Endothelial cell of umbilical vein (primary cell): Measurements from ENCODE around the gene SERINC2. TPM values are rescaled to one million over a fixed set of nuclear protein-coding genes. Genes with fewer than 3 reads are reported as not detected.

Experiments
- BruUV-seq: library from RNA; stranded (reverse); fragments of 400-500 nt; replicated peaks from 2 replicates; lab custom pipeline; 2021; lab: Mats Ljungman, UMichigan
- CTCF ChIA-PET: fragments of 300-600, 350-600 bp; sonication (Branson Sonifier 250); formaldehyde crosslinking; loops from one replicate; lab custom pipeline; 2021; ENCODE audit warnings: antibody characterized with exemption, inconsistent platforms; lab: Charles Lee
- POLR2A ChIA-PET: fragments of 300-600, 350-600 bp; sonication (Branson Sonifier 250); formaldehyde crosslinking; loops from one replicate; lab custom pipeline; 2021; ENCODE audit warnings: antibody characterized with exemption, inconsistent platforms; lab: Charles Lee
- DNase-seq: peaks from one replicate; pipeline ENCODE4 v3.0.0-alpha.2; 2011; ENCODE audit warnings: low read depth, low spot score
- FAIRE-seq: peaks from 2 replicates; lab custom pipeline; 2011; peaks lifted over from hg19 to GRCh38; lab: Jason Lieb, UNC
- H2AFZ ChIP-seq: 2 replicates; pipeline ENCODE4 v1.6.0; 2012; ENCODE audit warnings: low read depth, low read length, control low read depth, inconsistent platforms
- H3K27ac ChIP-seq: 2 replicates; pipeline ENCODE4 v1.5.1; 2011; ENCODE audit warnings: low read depth, mild to moderate bottlenecking, control low read depth, low read length, moderate library complexity; ENCODE audit not compliant: insufficient read depth
- H3K27me3 ChIP-seq, 2 experiments: 2 replicates each; pipeline versions ENCODE4 v1.6.0 to v1.6.1; 2011; ENCODE audit warnings: low read length in 2 of 2, mixed read lengths in 1 of 2; ENCODE audit not compliant: control insufficient read depth in 2 of 2, insufficient read depth in 2 of 2
- H3K36me3 ChIP-seq, 2 experiments: 2 replicates in 1 of 2; 3 replicates in 1 of 2; pipeline ENCODE4 v1.5.1; 2011; ENCODE audit warnings: low read length in 2 of 2, mild to moderate bottlenecking in 1 of 2, moderate library complexity in 1 of 2; ENCODE audit not compliant: control insufficient read depth in 2 of 2, insufficient read depth in 2 of 2; ENCODE audit errors: extremely low read depth in 1 of 2
- H3K4me1 ChIP-seq: 3 replicates; pipeline ENCODE4 v1.5.1; 2011; ENCODE audit warnings: mild to moderate bottlenecking, low read length; ENCODE audit not compliant: control insufficient read depth, insufficient read depth; ENCODE audit errors: extremely low read depth
- H3K4me2 ChIP-seq: 2 replicates; pipeline ENCODE4 v1.6.1; 2011; ENCODE audit warnings: low read length, control low read depth, mixed read lengths; ENCODE audit not compliant: insufficient read depth
- H3K4me3 ChIP-seq, 3 experiments: fragments of 200-600 bp in 1 of 3; sonication (generic), shearing (Covaris generic) in 1 of 3; replicated peaks in 1 of 3; 2 replicates each; pipeline ENCODE4 v1.5.1; 2011 to 2016; ENCODE audit warnings: control low read depth in 3 of 3, low read length in 3 of 3, mild to moderate bottlenecking in 2 of 3, inconsistent platforms in 1 of 3, low read depth in 1 of 3, moderate library complexity in 1 of 3; ENCODE audit not compliant: insufficient read depth in 1 of 3
- H3K79me2 ChIP-seq: 2 replicates; pipeline ENCODE4 v1.6.0; 2012; ENCODE audit warnings: low read length, inconsistent platforms; ENCODE audit not compliant: control insufficient read depth, insufficient read depth
- H3K9ac ChIP-seq: replicated peaks from 2 replicates; pipeline ENCODE3; 2011; ENCODE audit warnings: low read length, control low read depth; ENCODE audit not compliant: insufficient read depth; ENCODE audit errors: extremely low read depth
- H3K9me1 ChIP-seq: replicated peaks from 3 replicates; pipeline ENCODE4 v1.6.0; 2011; ENCODE audit warnings: mild to moderate bottlenecking, low read length; ENCODE audit not compliant: control insufficient read depth, insufficient read depth; ENCODE audit errors: extremely low read depth
- H3K9me3 ChIP-seq: replicated peaks from 2 replicates; pipeline ENCODE4 v1.5.1; 2012; ENCODE audit warnings: low read length, inconsistent platforms; ENCODE audit not compliant: control insufficient read depth, insufficient read depth
- H4K20me1 ChIP-seq: replicated peaks from 2 replicates; pipeline ENCODE3; 2011; ENCODE audit warnings: mild to moderate bottlenecking, low read length; ENCODE audit not compliant: control insufficient read depth, insufficient read depth; ENCODE audit errors: extremely low read depth
- GATA2 ChIP-seq: IDR thresholded peaks from 2 replicates; pipeline ENCODE4 v1.7.0; 2011; ENCODE audit warnings: low read depth, mild to moderate bottlenecking, moderate library complexity, mixed read lengths, low read length; ENCODE audit not compliant: insufficient read length, insufficient read depth
- POLR2AphosphoS5 ChIP-seq: IDR thresholded peaks from 2 replicates; pipeline ENCODE4 v1.6.1; 2012; ENCODE audit warnings: low read depth, mild to moderate bottlenecking, control low read depth, low read length, moderate library complexity; ENCODE audit not compliant: insufficient read depth
- dilution Hi-C: fragments of 300-500 bp; cut with MboI; formaldehyde crosslinking; loops from one replicate; pipeline ENCODE4 v1.15.0; 2019; ENCODE audit warnings: low sequenced_read_pairs; ENCODE audit not compliant: extremely low pct_ligation_motif_present
- intact Hi-C: fragments of 100-400 bp; cut with micrococcal nuclease; formaldehyde crosslinking; loops from one replicate; pipeline ENCODE4 v1.10.0; 2022
- polyA plus RNA-seq, 4 experiments: library from polyadenylated mRNA; depleted of rRNA in 3 of 4; stranded (reverse) in 3 of 4; unstranded in 1 of 4; fragments of >200 nt; gene quantifications; 2 replicates each; pipeline versions ENCODE4 v1.2.1 to v1.2.3, GENCODE V29; 2011 to 2012; ENCODE audit warnings: missing spikeins in 1 of 4
- total RNA-seq: library from RNA; stranded (reverse); gene quantifications from 2 replicates; pipeline ENCODE4 v1.2.3, GENCODE V29; 2021
- TF ChIP-seq, protein P1 (sequence below): IDR thresholded peaks from 2 replicates; pipeline ENCODE4 v1.6.1; 2011; ENCODE audit not compliant: insufficient read depth, insufficient read length
- TF ChIP-seq, protein P2 (sequence below), 2 donors: IDR thresholded peaks; 1 replicate in 1 of 2; 2 replicates in 1 of 2; pipeline ENCODE4 v1.5.1; 2011; ENCODE audit warnings: low read length in 2 of 2, mild to moderate bottlenecking in 2 of 2, moderate library complexity in 2 of 2, control low read depth in 1 of 2, inconsistent platforms in 1 of 2, low read depth in 1 of 2; ENCODE audit not compliant: insufficient read depth in 1 of 2; ENCODE audit errors: extremely low read depth in 1 of 2

The SERINC2 gene
- total and polyA plus RNA-seq, 2 donors (not counting 3 experiments of a cell fraction or from before 2014, with no cell fraction given), result 19.4 to 34.6 TPM

DNA sequence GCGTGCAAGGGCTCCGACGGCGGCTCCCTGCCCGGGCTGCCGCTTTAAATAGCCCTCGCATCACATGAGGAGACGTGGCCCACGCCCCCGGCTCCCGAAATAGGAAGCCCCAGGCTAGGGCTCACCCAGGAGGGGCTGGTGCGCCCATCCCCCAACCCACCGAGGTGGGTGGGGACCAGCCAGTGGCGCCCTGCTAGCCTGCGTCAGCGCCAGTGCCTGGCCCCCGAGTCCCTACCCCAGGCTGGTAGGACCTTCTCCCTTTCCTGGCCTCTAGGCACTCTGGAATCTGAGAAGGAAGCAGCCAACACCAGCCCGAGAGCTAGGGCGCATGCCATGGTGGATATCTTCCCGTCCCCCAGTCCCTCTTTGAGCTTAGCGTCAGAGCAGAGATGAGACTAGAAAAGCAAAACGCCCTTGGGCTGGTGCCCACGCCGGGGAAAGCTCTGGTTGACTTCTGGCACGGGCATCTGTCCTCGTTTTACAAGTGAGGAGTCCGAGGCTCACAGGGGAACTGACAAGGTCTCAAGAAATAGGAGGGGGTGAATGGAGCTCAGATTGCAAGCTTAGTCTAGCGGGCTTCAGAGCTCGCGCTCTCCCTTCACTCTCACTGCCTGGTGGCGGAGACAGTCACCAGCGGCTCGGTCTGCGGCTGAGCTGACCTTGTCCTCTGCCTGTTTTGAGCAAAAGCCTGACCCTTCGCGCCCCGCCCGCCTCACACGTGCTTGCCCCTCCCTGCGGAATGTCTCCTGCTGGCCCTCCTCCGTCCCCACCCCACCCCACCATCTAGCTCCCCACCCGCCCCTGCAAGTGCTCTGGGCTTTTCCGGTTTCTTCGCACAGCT is 39.7 kb upstream of the SERINC2 start, which contains the start of gene FABP3:
Gene FABP3, minus strand, starts transcription at position 21 of the 841 bp plus-strand sequence. CDS start 62 bp downstream, outside the sequence.
- Histone ChIP-seq H3K4me2 (peak within 1 kb of the TSS; percentile 85), H3K9me3 (no peaks in the 10 kb centered on the region), H3K9ac (peak within 1 kb of the TSS; percentile 34), H3K4me3 (peak within 1 kb of the TSS; percentile 17 to 43 (median 35)), H3K27me3 (no peaks in the 10 kb centered on the region), H3K9me1 (no peaks in the 10 kb centered on the region), H3K36me3 (no peaks in the 10 kb centered on the region), H3K79me2 (no peaks in the 10 kb centered on the region), H4K20me1 (no peaks in the 10 kb centered on the region), H3K4me1 (peaks cover 6% of the 10 kb centered on the region), H2AFZ (peak within 1 kb of the TSS; percentile 84), H3K27ac (no peak within 1 kb of the TSS)
- CTCF ChIA-PET, result interaction anchor here (0.6 to 2.9 kb wide), 8 partner anchors 21 to 188 kb away, joined by 3 to 26 read pairs (median 4); no protein-coding TSS in a partner anchor
- TF ChIP-seq POLR2AphosphoS5, result peak; percentile 47
- TF ChIP-seq, protein P1, sequence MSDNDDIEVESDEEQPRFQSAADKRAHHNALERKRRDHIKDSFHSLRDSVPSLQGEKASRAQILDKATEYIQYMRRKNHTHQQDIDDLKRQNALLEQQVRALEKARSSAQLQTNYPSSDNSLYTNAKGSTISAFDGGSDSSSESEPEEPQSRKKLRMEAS, result peak; percentile 22
- TF ChIP-seq, protein P2, sequence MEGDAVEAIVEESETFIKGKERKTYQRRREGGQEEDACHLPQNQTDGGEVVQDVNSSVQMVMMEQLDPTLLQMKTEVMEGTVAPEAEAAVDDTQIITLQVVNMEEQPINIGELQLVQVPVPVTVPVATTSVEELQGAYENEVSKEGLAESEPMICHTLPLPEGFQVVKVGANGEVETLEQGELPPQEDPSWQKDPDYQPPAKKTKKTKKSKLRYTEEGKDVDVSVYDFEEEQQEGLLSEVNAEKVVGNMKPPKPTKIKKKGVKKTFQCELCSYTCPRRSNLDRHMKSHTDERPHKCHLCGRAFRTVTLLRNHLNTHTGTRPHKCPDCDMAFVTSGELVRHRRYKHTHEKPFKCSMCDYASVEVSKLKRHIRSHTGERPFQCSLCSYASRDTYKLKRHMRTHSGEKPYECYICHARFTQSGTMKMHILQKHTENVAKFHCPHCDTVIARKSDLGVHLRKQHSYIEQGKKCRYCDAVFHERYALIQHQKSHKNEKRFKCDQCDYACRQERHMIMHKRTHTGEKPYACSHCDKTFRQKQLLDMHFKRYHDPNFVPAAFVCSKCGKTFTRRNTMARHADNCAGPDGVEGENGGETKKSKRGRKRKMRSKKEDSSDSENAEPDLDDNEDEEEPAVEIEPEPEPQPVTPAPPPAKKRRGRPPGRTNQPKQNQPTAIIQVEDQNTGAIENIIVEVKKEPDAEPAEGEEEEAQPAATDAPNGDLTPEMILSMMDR (IDR thresholded peaks at IDR 0.05; ENCODE audit: extremely low read depth in 1 of 2, insufficient read depth in 1 of 2, low read depth in 1 of 2, low read length in 2 of 2), result no peak
- TF ChIP-seq GATA2, result no peak
- peak; percentile 52 for DNase-seq
- intact Hi-C loops, result loop anchor here (1.0 kb wide), 1 partner anchor 49 kb away; no protein-coding TSS in a partner anchor
- dilution Hi-C loops, result no loop called here
- FAIRE-seq, result peak; percentile 71
- BruUV-seq, result no TSS peak
- POLR2A ChIA-PET, result interaction anchor here (0.6 kb wide), 1 partner anchor 629 kb away, joined by 8 read pairs; no protein-coding TSS in a partner anchor
